ENCODE results near the gene SSMEM1. TPM values are rescaled to one million over a fixed set of nuclear protein-coding genes. Genes with fewer than 3 reads are reported as not detected.

SSMEM1 gene
- total and polyA plus RNA-seq, 2 of the 4 experiments (the other 2 are of a cell fraction), result 0.07 TPM; not detected in 1

GRCh38 chr7:130223646-130224045 is 16.0 kb downstream of the SSMEM1 start:
- H3K27me3 ChIP-seq (ENCODE audit: control insufficient read depth, insufficient read depth, low read length), result peaks cover 2% of the 10 kb centered on the region; the same call in 1 of the 2 replicates
- WGBS, 2 experiments (ENCODE audit: extremely low coverage in 2 of 2, insufficient read length in 1 of 2), result no CpG with 5 or more reads among the region's 1 CpG

More at GRCh38 chr7:130223646-130224045, 16.0 kb downstream of the SSMEM1 start:
- dilution Hi-C loops (cut with HindIII; ENCODE audit: low sequenced_read_pairs, unreplicated experiment) (no loop called here), intact Hi-C loops (cut with micrococcal nuclease) (no loop called here), in situ Hi-C loops (cut with MboI; ENCODE audit: low sequenced_read_pairs) (no loop called here)
- Histone ChIP-seq H3K56ac (ENCODE audit: extremely low read depth, insufficient read depth, low read length) (no peak overlapping the region), H3K23ac (ENCODE audit: low read depth, low read length) (no peak overlapping the region), H3K18ac (ENCODE audit: low read depth, low read length) (no peak overlapping the region), H4K8ac (ENCODE audit: low read depth in 2 of 2, low read length in 2 of 2) (no peak overlapping the region), H4K91ac (ENCODE audit: insufficient read depth, low read depth, low read length) (no peak overlapping the region), H3K79me1 (ENCODE audit: low read depth in 1 of 2, low read length in 2 of 2) (no peaks in the 10 kb centered on the region), H2BK120ac (ENCODE audit: low read depth, low read length) (no peak overlapping the region), H2AFZ (replicated peaks; ENCODE audit: low read length, poor library complexity) (no peak overlapping the region), H3K27ac (ENCODE audit: insufficient read depth, low read length) (no peak overlapping the region), H4K20me1 (ENCODE audit: insufficient read depth, low read length) (no peaks in the 10 kb centered on the region), H3K14ac (replicated peaks; ENCODE audit: low read depth, low read length) (no peak overlapping the region), H2BK20ac (ENCODE audit: low read depth, low read length) (no peak overlapping the region), H3K4me2 (ENCODE audit: low read depth, low read length) (no peak overlapping the region), H3K36me3 (ENCODE audit: control insufficient read depth, insufficient read depth, low read length) (no peaks in the 10 kb centered on the region), H3K9me3 (ENCODE audit: control insufficient read depth, insufficient read depth, low read length) (no peaks in the 10 kb centered on the region), H2BK15ac (ENCODE audit: low read depth, low read length) (no peak overlapping the region), H3K9ac (ENCODE audit: low read depth, low read length) (no peak overlapping the region), H3K4me1 (ENCODE audit: control insufficient read depth, insufficient read depth, low read length) (no peaks in the 10 kb centered on the region; the same call in 1 of the 2 replicates), H2AK5ac (ENCODE audit: low read depth, low read length) (no peak overlapping the region), H3K9me1 (ENCODE audit: insufficient read depth, low read length) (no peaks in the 10 kb centered on the region), H3K4ac (ENCODE audit: low read depth, low read length) (no peak overlapping the region), H3K4me3 (ENCODE audit: insufficient read depth, low read depth, low read length) (no peak overlapping the region), H4K5ac (ENCODE audit: low read depth, low read length) (no peak overlapping the region), H2BK5ac (ENCODE audit: low read depth, low read length, poor library complexity, severe bottlenecking) (no peak overlapping the region), H2AK9ac (replicated peaks; ENCODE audit: low read depth, low read length, poor library complexity) (no peak overlapping the region)
- ATAC-seq (ENCODE audit: low read depth) (no peak), DNase-seq (no peak)
- CTCF ChIA-PET, result no interaction called here
- POLR2A ChIA-PET (ENCODE audit: unreplicated experiment), result no interaction called here
- no TSS peak for BruUV-seq (replicated peaks)
- TF ChIP-seq USF2 (IDR thresholded peaks at IDR 0.05; ENCODE audit: low read depth, low read length), result no peak
- TF ChIP-seq BHLHE40 (IDR thresholded peaks at IDR 0.05; ENCODE audit: low read depth, low read length), result no peak
- TF ChIP-seq NFE2L2 (IDR thresholded peaks at IDR 0.05; ENCODE audit: low read depth, low read length), result no peak
- no peak for TF ChIP-seq RFX5 (IDR thresholded peaks at IDR 0.05; ENCODE audit: low read depth, low read length)
- no peak for TF ChIP-seq CHD1 (IDR thresholded peaks at IDR 0.05; ENCODE audit: low read depth, low read length)
- no peak for TF ChIP-seq CTCF (conservative IDR thresholded peaks at IDR 0.05; ENCODE audit: low read depth, low read length)
- no peak for TF ChIP-seq POLR2A (IDR thresholded peaks at IDR 0.05; ENCODE audit: low read depth, low read length)
- TF ChIP-seq MAZ (IDR thresholded peaks at IDR 0.05; ENCODE audit: borderline replicate concordance, low read depth, low read length), result no peak
- TF ChIP-seq SMC3 (IDR thresholded peaks at IDR 0.05; ENCODE audit: low read depth, low read length), result no peak
- no peak for TF ChIP-seq RAD21 (IDR thresholded peaks at IDR 0.05; ENCODE audit: low read length)
- TF ChIP-seq MXI1 (IDR thresholded peaks at IDR 0.05; ENCODE audit: borderline replicate concordance, low read depth, low read length), result no peak
- TF ChIP-seq MAFK (IDR thresholded peaks at IDR 0.05; ENCODE audit: low read depth, low read length), result no peak
- no peak for TF ChIP-seq FOS (IDR thresholded peaks at IDR 0.05; ENCODE audit: low read depth, low read length)
- no peak for TF ChIP-seq CEBPB (IDR thresholded peaks at IDR 0.05; ENCODE audit: low read depth, low read length)
- no peak for TF ChIP-seq RCOR1 (IDR thresholded peaks at IDR 0.05; ENCODE audit: insufficient replicate concordance, low read length)
- no peak for TF ChIP-seq ELK1 (IDR thresholded peaks at IDR 0.05; ENCODE audit: borderline replicate concordance, low read depth, low read length)

Data from IMR-90 (cell line).